Midbrain (tissue), 1 donor: Measurements from ENCODE around the gene BMPR1B.
A peak's percentile ranks its signal among the peaks of the same experiment; 100 is the strongest.
"Not testable (repeated sequence)": the region's sequence is repeated elsewhere in the genome, so short reads cannot be mapped to it uniquely, and the experiment has no call there.

Experiments used
- DNase-seq: peaks from one replicate; lab custom pipeline; 2025; lab: John Stamatoyannopoulos, UW

The BMPR1B gene

GRCh38 chr4:95142932-95143331 lies 385.2 kb downstream of the BMPR1B start:
- no peak for DNase-seq

- no peak for DNase-seq
Measured at GRCh38 chr4:95151255-95151654, 393.5 kb downstream of the BMPR1B start.

GRCh38 chr4:95153182-95153581 lies 395.4 kb downstream of the BMPR1B start:
- no peak for DNase-seq

- DNase-seq, result no peak
Measured at GRCh38 chr4:95155759-95156451, 398.1 kb downstream of the BMPR1B start.

- no peak for DNase-seq
Measured at GRCh38 chr4:95156452-95156765, 398.7 kb downstream of the BMPR1B start.

GRCh38 chr4:95157596-95157995 lies 399.8 kb downstream of the BMPR1B start:
- DNase-seq, result no peak

GRCh38 chr4:95158045-95158444 lies 400.3 kb downstream of the BMPR1B start:
- DNase-seq, result no peak

GRCh38 chr4:95158626-95159025 lies 400.9 kb downstream of the BMPR1B start:
- DNase-seq, result no peak

GRCh38 chr4:95159384-95159783 lies 401.6 kb downstream of the BMPR1B start:
- DNase-seq, result no peak

- no peak for DNase-seq
Measured at GRCh38 chr4:95161781-95162469, 404.2 kb downstream of the BMPR1B start.

- DNase-seq, result no peak
Measured at GRCh38 chr4:95162867-95163266, 405.1 kb downstream of the BMPR1B start.

GRCh38 chr4:95165926-95166524 lies 408.3 kb downstream of the BMPR1B start:
- peak; percentile 90 for DNase-seq

- DNase-seq, result no peak
Measured at GRCh38 chr4:95167805-95168204, 410.1 kb downstream of the BMPR1B start.

GRCh38 chr4:95170176-95170575 lies 412.4 kb downstream of the BMPR1B start:
- no peak for DNase-seq

GRCh38 chr4:95171377-95171776 lies 413.6 kb downstream of the BMPR1B start:
- not testable (repeated sequence) for DNase-seq

- no peak for DNase-seq
Measured at GRCh38 chr4:95178938-95179337, 421.2 kb downstream of the BMPR1B start.

- no peak for DNase-seq
Measured at GRCh38 chr4:95180531-95181242, 422.9 kb downstream of the BMPR1B start.

GRCh38 chr4:95181243-95181995 lies 423.7 kb downstream of the BMPR1B start:
- DNase-seq, result no peak

GRCh38 chr4:95181996-95182306 lies 424.2 kb downstream of the BMPR1B start:
- no peak for DNase-seq

- no peak for DNase-seq
Measured at GRCh38 chr4:95183656-95184408, 426.1 kb downstream of the BMPR1B start.

GRCh38 chr4:95186666-95187065 lies 428.9 kb downstream of the BMPR1B start:
- DNase-seq, result no peak
